ENCODE results near the gene IPO4. TPM values are rescaled to one million over a fixed set of nuclear protein-coding genes. Genes with fewer than 3 reads are reported as not detected.

Gene IPO4
- total RNA-seq, 4 donors from 2014 or later: 43.0 to 90.5 (median 58.0) TPM

DNA sequence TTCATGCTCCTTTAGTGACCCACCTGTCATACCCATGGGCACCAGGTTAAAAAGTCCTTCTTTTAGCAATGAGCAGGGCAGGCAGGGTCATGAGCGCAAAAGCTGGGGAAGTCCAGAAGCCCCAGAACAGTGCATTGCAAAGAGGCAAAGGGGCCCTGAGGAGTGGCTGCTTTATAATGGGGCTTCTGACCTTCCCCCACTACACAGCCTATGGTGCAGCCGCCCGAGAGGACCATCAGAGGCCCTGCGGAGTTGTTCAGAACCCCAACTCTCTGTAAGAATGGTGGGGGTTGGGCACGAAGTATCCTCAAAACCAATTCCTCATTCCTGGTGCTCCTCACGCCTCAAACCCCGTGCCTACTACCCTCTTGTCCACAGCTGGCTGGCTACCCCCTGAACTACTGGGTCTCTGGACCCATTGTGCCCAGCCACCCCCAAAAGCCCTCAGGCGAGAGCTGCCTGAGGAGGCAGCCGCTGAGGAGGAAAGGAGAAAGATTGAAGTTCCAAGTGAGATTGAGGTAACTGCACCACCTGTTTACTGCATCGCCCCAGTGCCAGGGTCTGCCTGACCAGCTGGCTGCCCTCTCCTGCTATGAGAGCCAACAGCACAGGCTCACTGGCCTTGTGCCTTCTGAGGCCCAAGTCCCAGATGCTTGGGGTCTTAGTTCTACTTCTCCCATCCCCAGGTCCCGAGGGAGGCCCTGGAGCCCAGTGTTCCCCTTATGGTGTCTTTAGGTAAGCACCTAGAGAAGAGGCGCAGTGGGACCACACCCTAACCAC is 10.0 kb downstream of the IPO4 start:
- WGBS: 85% methylated on average over 9 of the region's 12 CpGs
- no peak overlapping the region for H3K4me3 ChIP-seq
- no peak overlapping the region for H3K27ac ChIP-seq
- H3K27me3 ChIP-seq: no peaks in the 10 kb centered on the region
- H3K36me3 ChIP-seq: peaks cover 71% of the 10 kb centered on the region
- DNase-seq (ENCODE audit: low spot score in 2 of 2): no peak
- no peaks in the 10 kb centered on the region for H3K9me3 ChIP-seq
- TF ChIP-seq, protein P1, sequence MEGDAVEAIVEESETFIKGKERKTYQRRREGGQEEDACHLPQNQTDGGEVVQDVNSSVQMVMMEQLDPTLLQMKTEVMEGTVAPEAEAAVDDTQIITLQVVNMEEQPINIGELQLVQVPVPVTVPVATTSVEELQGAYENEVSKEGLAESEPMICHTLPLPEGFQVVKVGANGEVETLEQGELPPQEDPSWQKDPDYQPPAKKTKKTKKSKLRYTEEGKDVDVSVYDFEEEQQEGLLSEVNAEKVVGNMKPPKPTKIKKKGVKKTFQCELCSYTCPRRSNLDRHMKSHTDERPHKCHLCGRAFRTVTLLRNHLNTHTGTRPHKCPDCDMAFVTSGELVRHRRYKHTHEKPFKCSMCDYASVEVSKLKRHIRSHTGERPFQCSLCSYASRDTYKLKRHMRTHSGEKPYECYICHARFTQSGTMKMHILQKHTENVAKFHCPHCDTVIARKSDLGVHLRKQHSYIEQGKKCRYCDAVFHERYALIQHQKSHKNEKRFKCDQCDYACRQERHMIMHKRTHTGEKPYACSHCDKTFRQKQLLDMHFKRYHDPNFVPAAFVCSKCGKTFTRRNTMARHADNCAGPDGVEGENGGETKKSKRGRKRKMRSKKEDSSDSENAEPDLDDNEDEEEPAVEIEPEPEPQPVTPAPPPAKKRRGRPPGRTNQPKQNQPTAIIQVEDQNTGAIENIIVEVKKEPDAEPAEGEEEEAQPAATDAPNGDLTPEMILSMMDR (IDR thresholded peaks at IDR 0.05): no peak
- TF ChIP-seq POLR2A (IDR thresholded peaks at IDR 0.05) (no peak), POLR2AphosphoS5 (IDR thresholded peaks at IDR 0.05) (no peak), EP300 (IDR thresholded peaks at IDR 0.05) (no peak)
- H3K4me1 ChIP-seq: no peaks in the 10 kb centered on the region

DNA sequence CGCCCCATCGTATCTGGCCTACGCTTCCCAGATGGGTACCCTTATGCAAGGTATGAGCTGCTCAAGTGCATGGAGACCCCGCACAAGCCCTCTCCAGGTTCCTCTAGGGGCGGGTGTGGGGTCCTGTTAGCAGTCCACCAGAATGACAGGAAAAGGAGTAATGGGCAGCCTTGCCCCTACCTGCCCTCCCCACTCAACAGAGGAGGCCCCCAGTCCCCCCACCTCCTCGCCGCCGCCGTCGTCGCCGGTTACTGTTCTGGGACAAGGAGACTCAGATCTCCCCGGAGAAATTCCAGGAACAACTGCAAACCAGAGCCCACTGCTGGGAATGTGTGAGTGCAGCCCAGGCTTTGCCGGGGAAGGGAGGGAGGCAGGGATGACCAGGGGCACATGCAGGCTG is 10.7 kb downstream of the IPO4 start:
- H3K36me3 ChIP-seq: peaks cover 64% of the 10 kb centered on the region
- H3K27ac ChIP-seq: no peak overlapping the region
- no peaks in the 10 kb centered on the region for H3K27me3 ChIP-seq
- no peak overlapping the region for H3K4me3 ChIP-seq
- no peak for DNase-seq (ENCODE audit: low spot score in 2 of 2)
- H3K4me1 ChIP-seq: no peaks in the 10 kb centered on the region
- 92% methylated on average over 14 of the region's 14 CpGs for WGBS
- no peaks in the 10 kb centered on the region for H3K9me3 ChIP-seq
- TF ChIP-seq EP300 (IDR thresholded peaks at IDR 0.05) (no peak), POLR2A (IDR thresholded peaks at IDR 0.05) (no peak), POLR2AphosphoS5 (IDR thresholded peaks at IDR 0.05) (no peak)
- TF ChIP-seq, protein P1 (IDR thresholded peaks at IDR 0.05): no peak

DNA sequence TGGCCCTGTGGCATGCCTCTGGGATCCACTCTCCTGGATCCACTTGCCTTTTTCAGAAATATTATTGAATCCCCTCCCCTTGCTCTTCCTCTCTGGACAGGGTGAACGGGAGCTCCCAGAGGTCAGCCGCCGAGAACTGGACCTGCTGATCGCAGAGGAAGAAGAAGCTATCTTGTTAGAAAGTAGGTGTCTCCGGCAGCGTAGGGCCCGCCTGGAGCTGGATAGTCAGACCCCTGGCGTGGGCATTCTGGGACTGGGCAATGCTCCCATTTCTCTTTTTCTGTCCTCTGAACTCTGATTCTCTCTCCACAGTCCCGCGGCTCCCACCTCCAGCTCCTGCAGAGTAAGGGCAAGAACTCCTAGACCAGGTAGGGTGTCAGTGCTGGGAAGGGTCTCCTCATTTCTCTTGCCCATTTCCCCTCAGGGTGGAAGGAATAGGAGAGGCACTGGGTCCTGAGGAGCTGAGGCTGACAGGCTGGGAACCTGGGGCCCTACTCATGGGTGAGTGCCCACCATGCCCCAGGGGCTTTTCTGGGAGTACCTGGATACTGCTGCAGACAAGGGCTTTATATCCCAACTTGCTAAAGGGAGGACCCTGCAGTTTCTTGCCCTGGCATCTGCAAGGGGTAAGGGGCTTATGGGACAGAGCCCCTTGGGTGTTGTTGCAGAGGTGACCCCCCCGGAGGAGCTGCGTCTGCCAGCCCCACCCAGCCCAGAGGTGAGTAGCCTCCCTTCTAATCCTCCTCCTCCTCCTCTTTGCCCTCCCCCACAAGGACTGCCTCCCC is 11.4 kb downstream of the IPO4 start:
- H3K27ac ChIP-seq: no peak overlapping the region
- H3K27me3 ChIP-seq: no peaks in the 10 kb centered on the region
- H3K4me1 ChIP-seq: no peaks in the 10 kb centered on the region
- WGBS: 89% methylated on average over 12 of the region's 12 CpGs
- no peaks in the 10 kb centered on the region for H3K9me3 ChIP-seq
- H3K4me3 ChIP-seq: no peak overlapping the region
- peak in 1 of 2 donors; percentile 58 for DNase-seq (ENCODE audit: low spot score in 2 of 2)
- H3K36me3 ChIP-seq: peaks cover 58% of the 10 kb centered on the region
- no peak for TF ChIP-seq EP300 (IDR thresholded peaks at IDR 0.05)
- no peak for TF ChIP-seq POLR2AphosphoS5 (IDR thresholded peaks at IDR 0.05)
- TF ChIP-seq, protein P1 (IDR thresholded peaks at IDR 0.05): no peak
- no peak for TF ChIP-seq POLR2A (IDR thresholded peaks at IDR 0.05)

DNA sequence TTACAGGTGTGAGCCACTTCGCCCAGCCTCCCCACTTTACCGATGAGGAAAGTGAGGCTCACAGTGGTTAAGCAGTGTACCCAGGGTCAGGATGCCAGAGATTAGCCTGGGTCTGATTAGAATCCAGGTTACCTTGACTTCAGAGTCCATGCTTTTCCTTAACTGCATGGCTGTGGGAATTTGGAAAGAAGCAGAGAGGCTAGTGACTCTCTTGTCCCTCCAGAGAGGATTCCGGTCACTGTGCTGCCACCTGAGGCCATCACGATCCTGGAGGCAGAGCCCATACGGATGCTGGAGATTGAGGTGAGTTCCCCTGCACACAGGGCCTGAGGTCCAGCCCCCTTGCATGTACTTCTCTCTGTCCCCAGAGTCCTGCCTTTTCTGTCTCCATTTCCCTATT is 12.0 kb downstream of the IPO4 start:
- H3K27ac ChIP-seq: no peak overlapping the region
- H3K4me3 ChIP-seq: no peak overlapping the region
- H3K36me3 ChIP-seq: peaks cover 51% of the 10 kb centered on the region
- peaks cover 6% of the 10 kb centered on the region for H3K4me1 ChIP-seq
- peak in 1 of 2 donors; percentile 46 for DNase-seq (ENCODE audit: low spot score in 2 of 2)
- no peaks in the 10 kb centered on the region for H3K27me3 ChIP-seq
- TF ChIP-seq POLR2A (IDR thresholded peaks at IDR 0.05) (no peak), POLR2AphosphoS5 (IDR thresholded peaks at IDR 0.05) (no peak), EP300 (IDR thresholded peaks at IDR 0.05) (no peak)
- TF ChIP-seq, protein P1 (IDR thresholded peaks at IDR 0.05): no peak
- H3K9me3 ChIP-seq: no peaks in the 10 kb centered on the region
- WGBS: 100% methylated on average over 3 of the region's 5 CpGs

DNA sequence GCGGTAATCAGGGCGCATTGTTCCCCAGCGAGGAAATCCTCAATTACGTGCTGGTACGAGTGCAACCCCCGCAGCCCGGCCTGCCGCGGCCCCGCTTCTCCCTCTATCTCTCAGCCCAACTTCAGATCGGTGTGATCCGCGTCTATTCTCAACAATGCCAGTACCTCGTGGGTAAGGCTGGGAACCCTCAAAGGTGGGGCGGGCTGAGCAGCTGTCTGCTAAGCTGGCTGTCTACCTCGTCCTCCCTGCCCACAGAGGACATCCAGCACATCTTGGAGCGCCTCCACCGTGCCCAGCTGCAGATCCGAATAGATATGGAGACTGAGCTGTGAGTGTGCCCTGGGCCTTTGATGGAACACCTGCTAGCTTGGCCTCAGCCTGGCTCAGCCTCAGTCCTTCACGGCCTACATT is 15.7 kb downstream of the IPO4 start:
- H3K27me3 ChIP-seq: no peaks in the 10 kb centered on the region
- TF ChIP-seq EP300 (IDR thresholded peaks at IDR 0.05): no peak
- TF ChIP-seq POLR2AphosphoS5 (IDR thresholded peaks at IDR 0.05): no peak
- peak in 1 of 2 donors; percentile 42 for DNase-seq (ENCODE audit: low spot score in 2 of 2)
- 67% methylated on average over 17 of the region's 20 CpGs for WGBS
- H3K36me3 ChIP-seq: peaks cover 27% of the 10 kb centered on the region
- peaks cover 10% of the 10 kb centered on the region for H3K4me1 ChIP-seq
- H3K4me3 ChIP-seq: no peak overlapping the region
- H3K27ac ChIP-seq: no peak overlapping the region
- no peaks in the 10 kb centered on the region for H3K9me3 ChIP-seq

Data from suprapubic skin (tissue), 4 donors.